Measurements from ENCODE around the gene KDSR. TPM values are rescaled to one million over a fixed set of nuclear protein-coding genes. Genes with fewer than 3 reads are reported as not detected.
A peak's percentile ranks its signal among the peaks of the same experiment; 100 is the strongest.

KDSR gene
- total RNA-seq, 1 donor, result 46.3 TPM

- Histone ChIP-seq H3K79me2 (ENCODE audit: insufficient read depth, low read length) (no peaks in the 10 kb centered on the region), H3K4me1 (ENCODE audit: insufficient read depth, low read length) (peaks cover 16% of the 10 kb centered on the region), H3K27me3 (ENCODE audit: insufficient read depth, low read length) (peaks cover 21% of the 10 kb centered on the region), H3K4me3 (ENCODE audit: insufficient read depth, low read length) (no peak overlapping the region), H3K9me3 (ENCODE audit: low read depth, low read length) (no peaks in the 10 kb centered on the region), H3K4me2 (ENCODE audit: insufficient read depth, low read length) (no peak overlapping the region), H3K36me3 (ENCODE audit: insufficient read depth, low read length) (no peaks in the 10 kb centered on the region), H2AFZ (ENCODE audit: low read length) (no peak overlapping the region), H4K20me1 (ENCODE audit: insufficient read depth, low read length) (no peaks in the 10 kb centered on the region), H3K27ac (ENCODE audit: low read depth, low read length) (no peak overlapping the region)
- DNase-seq (ENCODE audit: insufficient read length, low spot score, missing footprints), result no peak
- no peak for TF ChIP-seq CTCF (IDR thresholded peaks at IDR 0.05; ENCODE audit: extremely low read depth, low read depth, low read length)
Measured at GRCh38 chr18:63321291-63321690, 45.7 kb downstream of the KDSR start.

- Histone ChIP-seq H3K36me3 (ENCODE audit: insufficient read depth, low read length) (no peaks in the 10 kb centered on the region), H3K4me1 (ENCODE audit: insufficient read depth, low read length) (peaks cover 16% of the 10 kb centered on the region), H3K27ac (ENCODE audit: low read depth, low read length) (no peak overlapping the region), H3K9me3 (ENCODE audit: low read depth, low read length) (no peaks in the 10 kb centered on the region), H2AFZ (ENCODE audit: low read length) (peak overlapping the region; percentile 86), H3K79me2 (ENCODE audit: insufficient read depth, low read length) (no peaks in the 10 kb centered on the region), H3K27me3 (ENCODE audit: insufficient read depth, low read length) (peaks cover 21% of the 10 kb centered on the region), H3K4me2 (ENCODE audit: insufficient read depth, low read length) (peak overlapping the region; percentile 75), H3K4me3 (ENCODE audit: insufficient read depth, low read length) (peak overlapping the region; percentile 73), H4K20me1 (ENCODE audit: insufficient read depth, low read length) (no peaks in the 10 kb centered on the region)
- no peak for TF ChIP-seq CTCF (IDR thresholded peaks at IDR 0.05; ENCODE audit: extremely low read depth, low read depth, low read length)
- DNase-seq (ENCODE audit: insufficient read length, low spot score, missing footprints), result no peak
Measured at GRCh38 chr18:63320975-63321265, 46.1 kb downstream of the KDSR start.

- peak overlapping the region; percentile 86 for H2AFZ ChIP-seq (ENCODE audit: low read length)
- H3K4me2 ChIP-seq (ENCODE audit: insufficient read depth, low read length), result peak overlapping the region; percentile 75
- H3K79me2 ChIP-seq (ENCODE audit: insufficient read depth, low read length), result no peaks in the 10 kb centered on the region
- DNase-seq (ENCODE audit: insufficient read length, low spot score, missing footprints), result peak; percentile 98
- no peaks in the 10 kb centered on the region for H4K20me1 ChIP-seq (ENCODE audit: insufficient read depth, low read length)
- no peaks in the 10 kb centered on the region for H3K9me3 ChIP-seq (ENCODE audit: low read depth, low read length)
- no peaks in the 10 kb centered on the region for H3K36me3 ChIP-seq (ENCODE audit: insufficient read depth, low read length)
- peak overlapping the region; percentile 73 for H3K4me3 ChIP-seq (ENCODE audit: insufficient read depth, low read length)
- H3K27me3 ChIP-seq (ENCODE audit: insufficient read depth, low read length), result peaks cover 21% of the 10 kb centered on the region
- TF ChIP-seq CTCF (IDR thresholded peaks at IDR 0.05; ENCODE audit: extremely low read depth, low read depth, low read length), result no peak
- peaks cover 16% of the 10 kb centered on the region for H3K4me1 ChIP-seq (ENCODE audit: insufficient read depth, low read length)
- no peak overlapping the region for H3K27ac ChIP-seq (ENCODE audit: low read depth, low read length)
Measured at GRCh38 chr18:63320123-63320974, 46.7 kb downstream of the KDSR start.

- Histone ChIP-seq H3K36me3 (ENCODE audit: insufficient read depth, low read length) (no peaks in the 10 kb centered on the region), H2AFZ (ENCODE audit: low read length) (peak within 1 kb of the TSS; percentile 86), H3K27me3 (ENCODE audit: insufficient read depth, low read length) (peaks cover 26% of the 10 kb centered on the region), H3K27ac (ENCODE audit: low read depth, low read length) (no peak within 1 kb of the TSS), H3K4me3 (ENCODE audit: insufficient read depth, low read length) (peak within 1 kb of the TSS; percentile 73), H3K4me2 (ENCODE audit: insufficient read depth, low read length) (peak within 1 kb of the TSS; percentile 90), H4K20me1 (ENCODE audit: insufficient read depth, low read length) (no peaks in the 10 kb centered on the region), H3K79me2 (ENCODE audit: insufficient read depth, low read length) (no peaks in the 10 kb centered on the region), H3K4me1 (ENCODE audit: insufficient read depth, low read length) (peaks cover 16% of the 10 kb centered on the region), H3K9me3 (ENCODE audit: low read depth, low read length) (no peaks in the 10 kb centered on the region)
- DNase-seq (ENCODE audit: insufficient read length, low spot score, missing footprints), result peak; percentile 73
- no peak for TF ChIP-seq CTCF (IDR thresholded peaks at IDR 0.05; ENCODE audit: extremely low read depth, low read depth, low read length)
Measured at GRCh38 chr18:63319383-63320122, 47.5 kb downstream of the KDSR start, which contains the start of gene BCL2. Gene BCL2, minus strand, starts transcription at chr18:63319769.

All from osteoblast (primary cell).